HL-60 (cell line): Measurements from ENCODE around the gene LRRTM4.

Experiments
- DNase-seq, 2 experiments: peaks; one replicate each; pipeline ENCODE4 v3.0.0-alpha.2; 2010 to 2020; ENCODE audit warnings: low read depth in 1 of 2, low spot score in 1 of 2
- H3K27ac ChIP-seq: fragments of 250-450 bp; sonication (Bioruptor Pico); replicated peaks from 2 replicates; pipeline ENCODE4 v1.5.1; 2020; ENCODE audit warnings: mild to moderate bottlenecking, moderate library complexity
- H3K27me3 ChIP-seq: fragments of 250-450 bp; sonication (Bioruptor Pico); 2 replicates; pipeline ENCODE4 v1.5.1; 2021; ENCODE audit warnings: mild to moderate bottlenecking, moderate library complexity; ENCODE audit not compliant: insufficient read depth, poor library complexity, severe bottlenecking
- H3K4me3 ChIP-seq: replicated peaks from 2 replicates; pipeline ENCODE4 v1.5.1; 2011; ENCODE audit warnings: mild to moderate bottlenecking, control low read depth, low read length; ENCODE audit not compliant: insufficient read depth
- CTCF ChIP-seq: IDR thresholded peaks from one replicate; pipeline ENCODE4 v1.5.1; 2011; ENCODE audit warnings: low read length, control low read depth, inconsistent platforms; ENCODE audit not compliant: insufficient read depth
- GABPA ChIP-seq: IDR thresholded peaks from 2 replicates; pipeline ENCODE4 v1.6.1; 2012; ENCODE audit warnings: low read depth
- POLR2AphosphoS5 ChIP-seq: IDR thresholded peaks from 2 replicates; pipeline ENCODE4 v1.6.1; 2012; ENCODE audit warnings: low read depth
- REST ChIP-seq: IDR thresholded peaks from 2 replicates; pipeline ENCODE4 v1.6.1; 2012; ENCODE audit warnings: low read depth; ENCODE audit not compliant: insufficient replicate concordance
- SPI1 ChIP-seq: IDR thresholded peaks from 2 replicates; pipeline ENCODE4 v1.6.1; 2012; ENCODE audit warnings: low read depth, mild to moderate bottlenecking, borderline replicate concordance

The LRRTM4 gene

GRCh38 chr2:77538031-77538430 is 15.9 kb upstream of the LRRTM4 start:
- Histone ChIP-seq H3K27ac (no peak overlapping the region), H3K4me3 (no peak overlapping the region), H3K27me3 (no peaks in the 10 kb centered on the region)
- TF ChIP-seq POLR2AphosphoS5 (no peak), CTCF (no peak), SPI1 (no peak), REST (no peak), GABPA (no peak)
- DNase-seq, result no peak

GRCh38 chr2:77522888-77523287 is 712 bp upstream of the LRRTM4 start:
- Histone ChIP-seq H3K4me3 (no peak overlapping the region), H3K27me3 (peaks cover 7% of the 10 kb centered on the region), H3K27ac (no peak overlapping the region)
- DNase-seq, result no peak
- no peak for TF ChIP-seq CTCF
- TF ChIP-seq REST, result no peak
- no peak for TF ChIP-seq GABPA
- no peak for TF ChIP-seq POLR2AphosphoS5
- TF ChIP-seq SPI1, result no peak

- H3K27me3 ChIP-seq, result peaks cover 7% of the 10 kb centered on the region
- H3K27ac ChIP-seq, result no peak overlapping the region
- DNase-seq, result no peak
- no peak overlapping the region for H3K4me3 ChIP-seq
- no peak for TF ChIP-seq CTCF
- no peak for TF ChIP-seq GABPA
- TF ChIP-seq REST, result no peak
- TF ChIP-seq SPI1, result no peak
- no peak for TF ChIP-seq POLR2AphosphoS5
Measured at GRCh38 chr2:77521548-77521891, 656 bp downstream of the LRRTM4 start.
